ENCODE results near the gene UNC5A. TPM values are rescaled to one million over a fixed set of nuclear protein-coding genes. Genes with fewer than 3 reads are reported as not detected.

The UNC5A gene
- total RNA-seq, 1 experiment from 2014 or later = 10.1 TPM

DNA sequence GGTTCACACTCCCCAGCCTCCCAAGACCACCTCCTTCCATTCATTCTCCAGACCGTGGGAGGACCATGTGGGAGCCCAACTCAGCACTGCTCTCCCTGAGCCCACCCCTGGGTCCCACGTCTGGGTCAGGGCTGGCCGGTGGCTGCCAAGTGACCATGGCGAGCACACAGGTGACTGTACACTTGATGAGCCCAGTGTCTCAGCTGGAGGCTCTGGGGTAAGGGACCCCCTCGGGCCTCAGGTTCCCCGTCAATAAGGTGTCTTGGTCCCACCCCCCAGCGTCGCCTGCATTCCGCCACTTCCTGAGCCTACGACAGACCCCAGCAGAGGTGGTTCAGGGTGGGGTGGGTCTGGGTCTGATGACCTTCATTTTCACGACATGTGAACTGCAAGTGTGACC, 50.0 kb downstream of the UNC5A start:
- DNase-seq (ENCODE audit: low read depth, low spot score) = no peak
- intact Hi-C loops (cut with micrococcal nuclease) = no loop called here
- Histone ChIP-seq H3K27me3 (ENCODE audit: insufficient read depth, low read length) (no peaks in the 10 kb centered on the region), H3K9me2 (ENCODE audit: insufficient read depth) (no peaks in the 10 kb centered on the region), H3K27ac (ENCODE audit: low read depth, low read length) (no peak overlapping the region), H3K36me3 (ENCODE audit: control insufficient read depth in 1 of 2, insufficient read depth in 2 of 2, low read length in 2 of 2) (no peaks in the 10 kb centered on the region), H2AFZ (ENCODE audit: low read depth, low read length, poor library complexity, severe bottlenecking) (no peak overlapping the region), H3K4me3 (replicated peaks in 1 of 2; ENCODE audit: low read depth in 1 of 2, low read length in 2 of 2) (no peak overlapping the region), H3K9me3 (ENCODE audit: control insufficient read depth in 1 of 2, insufficient read depth in 1 of 2, low read depth in 1 of 2, low read length in 2 of 2) (no peaks in the 10 kb centered on the region), H3K4me1 (ENCODE audit: control insufficient read depth in 1 of 2, insufficient read depth in 2 of 2, low read length in 2 of 2) (no peaks in the 10 kb centered on the region), H3K79me2 (ENCODE audit: insufficient read depth, low read length) (no peaks in the 10 kb centered on the region), H3K9ac (ENCODE audit: low read length) (no peak overlapping the region), H3K4me2 (ENCODE audit: low read length) (no peak overlapping the region), H4K20me1 (ENCODE audit: insufficient read depth) (no peaks in the 10 kb centered on the region)
- RAD21 ChIA-PET (ENCODE audit: low non-redundant PET in 1 of 2, low total read pairs in 2 of 2, uncharacterized antibody in 2 of 2, unreplicated experiment in 2 of 2) = no interaction called here
- TF ChIP-seq ZFX (IDR thresholded peaks at IDR 0.05) (no peak), ELF1 (IDR thresholded peaks at IDR 0.05; ENCODE audit: borderline replicate concordance, low read depth) (no peak), FOSL1 (IDR thresholded peaks at IDR 0.05; ENCODE audit: low read depth) (no peak), YY1 (IDR thresholded peaks at IDR 0.05; ENCODE audit: extremely low read depth, insufficient replicate concordance, low read depth, low read length) (no peak)
- TF ChIP-seq, protein P1, sequence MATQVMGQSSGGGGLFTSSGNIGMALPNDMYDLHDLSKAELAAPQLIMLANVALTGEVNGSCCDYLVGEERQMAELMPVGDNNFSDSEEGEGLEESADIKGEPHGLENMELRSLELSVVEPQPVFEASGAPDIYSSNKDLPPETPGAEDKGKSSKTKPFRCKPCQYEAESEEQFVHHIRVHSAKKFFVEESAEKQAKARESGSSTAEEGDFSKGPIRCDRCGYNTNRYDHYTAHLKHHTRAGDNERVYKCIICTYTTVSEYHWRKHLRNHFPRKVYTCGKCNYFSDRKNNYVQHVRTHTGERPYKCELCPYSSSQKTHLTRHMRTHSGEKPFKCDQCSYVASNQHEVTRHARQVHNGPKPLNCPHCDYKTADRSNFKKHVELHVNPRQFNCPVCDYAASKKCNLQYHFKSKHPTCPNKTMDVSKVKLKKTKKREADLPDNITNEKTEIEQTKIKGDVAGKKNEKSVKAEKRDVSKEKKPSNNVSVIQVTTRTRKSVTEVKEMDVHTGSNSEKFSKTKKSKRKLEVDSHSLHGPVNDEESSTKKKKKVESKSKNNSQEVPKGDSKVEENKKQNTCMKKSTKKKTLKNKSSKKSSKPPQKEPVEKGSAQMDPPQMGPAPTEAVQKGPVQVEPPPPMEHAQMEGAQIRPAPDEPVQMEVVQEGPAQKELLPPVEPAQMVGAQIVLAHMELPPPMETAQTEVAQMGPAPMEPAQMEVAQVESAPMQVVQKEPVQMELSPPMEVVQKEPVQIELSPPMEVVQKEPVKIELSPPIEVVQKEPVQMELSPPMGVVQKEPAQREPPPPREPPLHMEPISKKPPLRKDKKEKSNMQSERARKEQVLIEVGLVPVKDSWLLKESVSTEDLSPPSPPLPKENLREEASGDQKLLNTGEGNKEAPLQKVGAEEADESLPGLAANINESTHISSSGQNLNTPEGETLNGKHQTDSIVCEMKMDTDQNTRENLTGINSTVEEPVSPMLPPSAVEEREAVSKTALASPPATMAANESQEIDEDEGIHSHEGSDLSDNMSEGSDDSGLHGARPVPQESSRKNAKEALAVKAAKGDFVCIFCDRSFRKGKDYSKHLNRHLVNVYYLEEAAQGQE (IDR thresholded peaks at IDR 0.05; ENCODE audit: low read depth) = no peak
- TF ChIP-seq, protein P2, sequence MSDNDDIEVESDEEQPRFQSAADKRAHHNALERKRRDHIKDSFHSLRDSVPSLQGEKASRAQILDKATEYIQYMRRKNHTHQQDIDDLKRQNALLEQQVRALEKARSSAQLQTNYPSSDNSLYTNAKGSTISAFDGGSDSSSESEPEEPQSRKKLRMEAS (IDR thresholded peaks at IDR 0.05) = no peak
- TF ChIP-seq, protein P3, sequence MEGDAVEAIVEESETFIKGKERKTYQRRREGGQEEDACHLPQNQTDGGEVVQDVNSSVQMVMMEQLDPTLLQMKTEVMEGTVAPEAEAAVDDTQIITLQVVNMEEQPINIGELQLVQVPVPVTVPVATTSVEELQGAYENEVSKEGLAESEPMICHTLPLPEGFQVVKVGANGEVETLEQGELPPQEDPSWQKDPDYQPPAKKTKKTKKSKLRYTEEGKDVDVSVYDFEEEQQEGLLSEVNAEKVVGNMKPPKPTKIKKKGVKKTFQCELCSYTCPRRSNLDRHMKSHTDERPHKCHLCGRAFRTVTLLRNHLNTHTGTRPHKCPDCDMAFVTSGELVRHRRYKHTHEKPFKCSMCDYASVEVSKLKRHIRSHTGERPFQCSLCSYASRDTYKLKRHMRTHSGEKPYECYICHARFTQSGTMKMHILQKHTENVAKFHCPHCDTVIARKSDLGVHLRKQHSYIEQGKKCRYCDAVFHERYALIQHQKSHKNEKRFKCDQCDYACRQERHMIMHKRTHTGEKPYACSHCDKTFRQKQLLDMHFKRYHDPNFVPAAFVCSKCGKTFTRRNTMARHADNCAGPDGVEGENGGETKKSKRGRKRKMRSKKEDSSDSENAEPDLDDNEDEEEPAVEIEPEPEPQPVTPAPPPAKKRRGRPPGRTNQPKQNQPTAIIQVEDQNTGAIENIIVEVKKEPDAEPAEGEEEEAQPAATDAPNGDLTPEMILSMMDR (IDR thresholded peaks at IDR 0.05 in 2 of 3, conservative IDR thresholded peaks at IDR 0.05 in 1 of 3; ENCODE audit: borderline replicate concordance in 1 of 3, insufficient read depth in 1 of 3, low read depth in 2 of 3, low read length in 2 of 3) = no peak
- CTCF ChIA-PET = no interaction called here
- ATAC-seq = no peak
- no TSS peak for BruUV-seq (replicated peaks)
- POLR2A ChIA-PET = no interaction called here
